Uterus (tissue), 2 donors: Measurements from ENCODE around the gene CCDC149.

Source experiments
- CTCF ChIP-seq, 4 experiments: fragments of 200-600 bp in 2 of 4; fragments of 450-650 bp in 2 of 4; sonication (generic) in 2 of 4; IDR thresholded peaks; one replicate each; pipeline ENCODE4 v1.5.1; 2016 to 2019; ENCODE audit warnings: antibody characterized with exemption in 4 of 4, mild to moderate bottlenecking in 2 of 4, moderate library complexity in 1 of 4
- POLR2A ChIP-seq, 2 donors: fragments of 450-650 bp; IDR thresholded peaks; one replicate each; pipeline ENCODE4 v1.6.1; 2016; ENCODE audit warnings: antibody characterized with exemption in 2 of 2, mild to moderate bottlenecking in 1 of 2, moderate library complexity in 1 of 2

- no peak for TF ChIP-seq CTCF (IDR thresholded peaks at IDR 0.05)
- no peak for TF ChIP-seq POLR2A (IDR thresholded peaks at IDR 0.05)
Observed at GRCh38 chr4:24930151-24930550, 17.3 kb upstream of the CCDC149 start.
